Trophoblast cell (in vitro differentiated cells and primary cell): ENCODE measurements around the gene MFF.

Experiments
- DNase-seq, 2 donors: peaks; one replicate each; pipeline ENCODE4 v3.0.0-alpha.2; 2016
- H2AFZ ChIP-seq: 2 replicates; pipeline ENCODE4 v1.6.1; 2013; ENCODE audit warnings: low read length, moderate library complexity, mild to moderate bottlenecking; ENCODE audit not compliant: insufficient read depth, poor library complexity
- H2AK5ac ChIP-seq: 2 replicates; pipeline ENCODE4 v1.6.1; 2013; ENCODE audit warnings: mild to moderate bottlenecking, low read length
- H2BK120ac ChIP-seq: 2 replicates; pipeline ENCODE4 v1.6.1; 2013; ENCODE audit warnings: low read length, mild to moderate bottlenecking, moderate library complexity; ENCODE audit not compliant: insufficient read depth, poor library complexity
- H2BK12ac ChIP-seq: 2 replicates; pipeline ENCODE4 v1.6.1; 2013; ENCODE audit warnings: mild to moderate bottlenecking, low read length, moderate library complexity
- H2BK5ac ChIP-seq: 2 replicates; pipeline ENCODE4 v1.6.1; 2013; ENCODE audit warnings: low read length, low read depth, moderate library complexity, mild to moderate bottlenecking; ENCODE audit not compliant: poor library complexity
- H3K14ac ChIP-seq: 2 replicates; pipeline ENCODE4 v1.6.1; 2013; ENCODE audit warnings: mild to moderate bottlenecking, low read length
- H3K18ac ChIP-seq: 2 replicates; pipeline ENCODE4 v1.6.1; 2013; ENCODE audit warnings: mild to moderate bottlenecking, low read length
- H3K23ac ChIP-seq: 2 replicates; pipeline ENCODE4 v1.6.1; 2013; ENCODE audit warnings: low read length
- H3K27ac ChIP-seq: 2 replicates; pipeline ENCODE4 v1.5.1; 2013; ENCODE audit warnings: low read depth, mild to moderate bottlenecking, inconsistent platforms, low read length, moderate library complexity
- H3K27me3 ChIP-seq: 2 replicates; pipeline ENCODE4 v1.6.1; 2013; ENCODE audit warnings: inconsistent platforms, mild to moderate bottlenecking, low read length, moderate library complexity; ENCODE audit not compliant: insufficient read depth
- H3K36me3 ChIP-seq, 2 experiments: 1 replicate in 1 of 2; 2 replicates in 1 of 2; pipeline ENCODE4 v1.6.1; 2013; ENCODE audit warnings: low read length in 2 of 2, mild to moderate bottlenecking in 2 of 2, moderate library complexity in 1 of 2; ENCODE audit not compliant: insufficient read depth in 2 of 2, control insufficient read depth in 1 of 2
- H3K4ac ChIP-seq: 2 replicates; pipeline ENCODE4 v1.6.1; 2013; ENCODE audit warnings: low read depth, mild to moderate bottlenecking, low read length, moderate library complexity
- H3K4me1 ChIP-seq, 2 experiments: 1 replicate in 1 of 2; 2 replicates in 1 of 2; pipeline ENCODE4 v1.6.1; 2013; ENCODE audit warnings: low read length in 2 of 2, mild to moderate bottlenecking in 2 of 2, moderate library complexity in 1 of 2; ENCODE audit not compliant: insufficient read depth in 2 of 2, control insufficient read depth in 1 of 2
- H3K4me2 ChIP-seq: 2 replicates; pipeline ENCODE4 v1.6.1; 2013; ENCODE audit warnings: inconsistent platforms, mild to moderate bottlenecking, low read length, moderate library complexity
- H3K4me3 ChIP-seq: 2 replicates; pipeline ENCODE4 v1.5.1; 2013; ENCODE audit warnings: mild to moderate bottlenecking, low read depth, low read length, inconsistent platforms
- H3K79me1 ChIP-seq: one replicate; pipeline ENCODE4 v1.6.1; 2013; ENCODE audit warnings: low read length
- H3K79me2 ChIP-seq: 2 replicates; pipeline ENCODE4 v1.6.1; 2013; ENCODE audit warnings: low read length, mild to moderate bottlenecking; ENCODE audit not compliant: control insufficient read depth, insufficient read depth, poor library complexity
- H3K9ac ChIP-seq: 2 replicates; pipeline ENCODE4 v1.6.1; 2013; ENCODE audit warnings: mild to moderate bottlenecking, low read length
- H3K9me3 ChIP-seq: 2 replicates; pipeline ENCODE4 v1.6.1; 2013; ENCODE audit warnings: low read depth, mild to moderate bottlenecking, control low read depth, inconsistent platforms, low read length; ENCODE audit not compliant: insufficient read depth
- H4K12ac ChIP-seq: 2 replicates; pipeline ENCODE4 v1.6.1; 2013; ENCODE audit warnings: low read depth, mild to moderate bottlenecking, low read length, moderate library complexity
- H4K8ac ChIP-seq: 2 replicates; pipeline ENCODE4 v1.6.1; 2013; ENCODE audit warnings: low read depth, mild to moderate bottlenecking, low read length, moderate library complexity
- H4K91ac ChIP-seq: one replicate; pipeline ENCODE4 v1.6.1; 2013; ENCODE audit warnings: low read depth, mild to moderate bottlenecking, low read length, moderate library complexity
- WGBS: extraction: QIAGEN DNeasy Blood & Tissue Kit; methylation state at CpG from one replicate; pipeline ENCODE4 v1.1.7; 2013; ENCODE audit warnings: missing lambda C conversion rate; ENCODE audit not compliant: insufficient read length, insufficient coverage; ENCODE audit errors: extremely low coverage; 5-methylcytosine and 5-hydroxymethylcytosine counted together

MFF gene

DNA sequence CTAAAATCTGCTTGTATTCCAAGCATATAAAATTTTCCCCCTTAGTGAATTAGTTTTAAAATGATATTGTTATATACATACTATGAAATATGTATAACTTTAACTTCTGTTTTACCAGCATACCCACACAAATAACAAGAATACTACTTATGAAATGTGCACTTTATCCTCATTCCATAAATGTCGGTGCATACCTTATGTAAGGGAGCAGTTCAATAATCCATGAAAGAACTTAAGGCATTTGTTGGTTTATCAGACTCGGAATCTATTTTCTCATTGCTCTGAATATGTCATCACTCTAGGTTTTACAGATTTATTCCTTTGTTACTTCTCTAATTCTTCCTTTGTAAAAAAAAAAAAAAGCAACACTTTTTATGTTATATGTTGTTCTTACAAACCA is 12.5 kb upstream of the MFF start:
- Histone ChIP-seq H3K27me3 (no peaks in the 10 kb centered on the region), H4K8ac (no peak overlapping the region), H3K79me1 (no peaks in the 10 kb centered on the region), H3K36me3 (no peaks in the 10 kb centered on the region), H2AFZ (no peak overlapping the region), H2BK5ac (no peak overlapping the region), H3K4me1 (peaks cover 0 to 7% of the 10 kb centered on the region in 2 experiments), H3K27ac (no peak overlapping the region), H3K9ac (no peak overlapping the region), H3K18ac (no peak overlapping the region), H3K23ac (no peak overlapping the region), H3K4me2 (no peak overlapping the region), H3K4ac (no peak overlapping the region), H4K91ac (no peak overlapping the region), H3K9me3 (no peaks in the 10 kb centered on the region), H3K79me2 (no peaks in the 10 kb centered on the region), H3K14ac (no peak overlapping the region), H3K4me3 (no peak overlapping the region), H4K12ac (no peak overlapping the region), H2BK120ac (no peak overlapping the region), H2BK12ac (no peak overlapping the region), H2AK5ac (no peak overlapping the region)
- peak in 1 of 2 donors; percentile 86 for DNase-seq
- WGBS = no CpG with 5 or more reads among the region's 2 CpGs

GRCh38 chr2:227313310-227313709 is 11.7 kb upstream of the MFF start:
- Histone ChIP-seq H3K27ac (no peak overlapping the region), H2BK5ac (no peak overlapping the region), H4K8ac (no peak overlapping the region), H3K9me3 (no peaks in the 10 kb centered on the region), H3K23ac (no peak overlapping the region), H3K36me3 (no peaks in the 10 kb centered on the region), H4K12ac (no peak overlapping the region), H3K79me1 (no peaks in the 10 kb centered on the region), H4K91ac (no peak overlapping the region), H3K4me1 (peaks cover 0 to 7% of the 10 kb centered on the region in 2 experiments), H2AK5ac (no peak overlapping the region), H3K79me2 (no peaks in the 10 kb centered on the region), H3K4me3 (no peak overlapping the region), H3K14ac (no peak overlapping the region), H3K9ac (no peak overlapping the region), H2BK12ac (no peak overlapping the region), H3K27me3 (no peaks in the 10 kb centered on the region), H3K4ac (no peak overlapping the region), H2AFZ (no peak overlapping the region), H3K18ac (no peak overlapping the region), H3K4me2 (no peak overlapping the region), H2BK120ac (no peak overlapping the region)
- no peak for DNase-seq
- WGBS = no CpG with 5 or more reads among the region's 1 CpG

DNA sequence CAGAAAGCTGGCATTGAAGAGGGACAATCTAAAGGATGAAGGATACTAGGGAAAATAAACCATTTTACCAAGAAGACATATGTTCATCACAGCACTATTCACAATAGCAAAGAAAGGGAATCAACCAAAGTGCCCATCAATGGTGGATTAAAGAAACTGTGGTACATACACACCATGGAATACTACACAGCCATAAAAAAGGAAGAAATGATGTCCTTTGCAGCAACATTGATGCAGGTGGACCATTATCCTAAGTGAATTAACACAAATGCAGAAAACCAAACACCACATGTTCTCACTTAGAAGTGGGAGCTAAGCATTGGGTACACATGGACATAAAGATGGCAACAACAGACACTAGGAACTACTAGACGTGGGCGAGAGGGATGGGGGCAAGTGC is 7.2 kb upstream of the MFF start:
- peaks cover 6% of the 10 kb centered on the region for H3K9me3 ChIP-seq
- H3K27me3 ChIP-seq = no peaks in the 10 kb centered on the region
- no peak overlapping the region for H2BK120ac ChIP-seq
- WGBS = no CpG with 5 or more reads among the region's 2 CpGs
- H3K79me2 ChIP-seq = no peaks in the 10 kb centered on the region
- H3K4ac ChIP-seq = no peak overlapping the region
- H3K14ac ChIP-seq = no peak overlapping the region
- no peak overlapping the region for H3K27ac ChIP-seq
- H3K4me1 ChIP-seq = no peaks in the 10 kb centered on the region
- H4K91ac ChIP-seq = no peak overlapping the region
- H4K12ac ChIP-seq = no peak overlapping the region
- no peak for DNase-seq
- no peak overlapping the region for H2AK5ac ChIP-seq
- H2BK5ac ChIP-seq = no peak overlapping the region
- no peak overlapping the region for H3K4me2 ChIP-seq
- H3K36me3 ChIP-seq = no peaks in the 10 kb centered on the region
- H3K4me3 ChIP-seq = no peak overlapping the region
- H3K79me1 ChIP-seq = no peaks in the 10 kb centered on the region
- no peak overlapping the region for H2AFZ ChIP-seq
- H3K18ac ChIP-seq = no peak overlapping the region
- no peak overlapping the region for H3K9ac ChIP-seq
- no peak overlapping the region for H2BK12ac ChIP-seq
- H4K8ac ChIP-seq = no peak overlapping the region
- H3K23ac ChIP-seq = no peak overlapping the region

DNA sequence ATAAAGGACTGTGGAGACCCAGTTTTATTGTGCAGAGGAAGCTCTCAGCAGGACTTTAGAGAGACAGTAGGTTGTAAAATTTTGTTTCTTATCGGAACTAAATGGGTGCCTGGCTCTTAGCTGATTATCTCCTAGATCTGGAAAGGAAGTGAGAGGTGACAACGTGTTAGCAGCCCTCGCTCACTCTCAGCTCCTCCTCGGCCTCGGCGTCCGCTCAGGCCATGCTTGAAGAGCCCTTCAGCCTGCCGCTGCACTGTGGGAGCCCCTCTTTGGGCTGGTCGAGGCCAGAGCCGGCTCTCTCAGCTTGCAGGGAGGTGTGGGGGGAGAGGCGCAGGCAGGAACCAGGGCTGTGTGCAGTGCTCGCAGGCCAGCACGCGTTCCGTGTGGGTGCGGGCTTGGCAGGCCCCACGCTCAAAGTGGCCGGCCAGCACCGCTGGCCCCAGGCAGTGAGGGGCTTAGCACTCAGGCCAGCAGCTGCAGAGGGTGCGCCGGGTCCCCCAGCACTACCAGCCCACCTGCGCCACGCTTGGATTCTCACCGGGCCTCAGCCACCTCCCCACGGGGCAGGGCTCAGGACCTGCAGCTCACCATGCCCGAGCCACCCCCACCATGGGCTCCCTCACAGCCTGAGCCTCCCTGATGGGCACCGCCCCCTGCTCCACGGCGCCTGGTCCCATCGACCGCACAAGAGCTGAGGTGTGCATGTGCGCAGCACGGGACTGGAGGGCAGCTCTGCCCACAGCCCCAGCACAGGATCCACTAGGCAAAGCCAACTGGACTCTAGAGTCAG is 4.6 kb upstream of the MFF start:
- Histone ChIP-seq H4K12ac (no peak overlapping the region), H2BK120ac (no peak overlapping the region), H3K9ac (no peak overlapping the region), H2AK5ac (no peak overlapping the region), H3K79me2 (peaks cover 6% of the 10 kb centered on the region), H3K4me3 (no peak overlapping the region), H3K14ac (no peak overlapping the region), H2BK12ac (no peak overlapping the region), H3K23ac (no peak overlapping the region), H3K4me2 (no peak overlapping the region), H3K18ac (peak overlapping the region; percentile 3), H2BK5ac (no peak overlapping the region), H4K8ac (peak overlapping the region; percentile 16), H3K27me3 (no peaks in the 10 kb centered on the region), H3K4me1 (no peaks in the 10 kb centered on the region), H3K36me3 (no peaks in the 10 kb centered on the region), H2AFZ (no peak overlapping the region), H3K4ac (no peak overlapping the region), H3K27ac (no peak overlapping the region), H4K91ac (no peak overlapping the region), H3K9me3 (peaks cover 6% of the 10 kb centered on the region), H3K79me1 (peaks cover 6% of the 10 kb centered on the region)
- DNase-seq = no peak
- no CpG with 5 or more reads among the region's 33 CpGs for WGBS
